ENCODE results near the gene LRRC75A.
"Not testable (repeated sequence)": the region's sequence is repeated elsewhere in the genome, so short reads cannot be mapped to it uniquely, and the experiment has no call there.

LRRC75A gene

DNA sequence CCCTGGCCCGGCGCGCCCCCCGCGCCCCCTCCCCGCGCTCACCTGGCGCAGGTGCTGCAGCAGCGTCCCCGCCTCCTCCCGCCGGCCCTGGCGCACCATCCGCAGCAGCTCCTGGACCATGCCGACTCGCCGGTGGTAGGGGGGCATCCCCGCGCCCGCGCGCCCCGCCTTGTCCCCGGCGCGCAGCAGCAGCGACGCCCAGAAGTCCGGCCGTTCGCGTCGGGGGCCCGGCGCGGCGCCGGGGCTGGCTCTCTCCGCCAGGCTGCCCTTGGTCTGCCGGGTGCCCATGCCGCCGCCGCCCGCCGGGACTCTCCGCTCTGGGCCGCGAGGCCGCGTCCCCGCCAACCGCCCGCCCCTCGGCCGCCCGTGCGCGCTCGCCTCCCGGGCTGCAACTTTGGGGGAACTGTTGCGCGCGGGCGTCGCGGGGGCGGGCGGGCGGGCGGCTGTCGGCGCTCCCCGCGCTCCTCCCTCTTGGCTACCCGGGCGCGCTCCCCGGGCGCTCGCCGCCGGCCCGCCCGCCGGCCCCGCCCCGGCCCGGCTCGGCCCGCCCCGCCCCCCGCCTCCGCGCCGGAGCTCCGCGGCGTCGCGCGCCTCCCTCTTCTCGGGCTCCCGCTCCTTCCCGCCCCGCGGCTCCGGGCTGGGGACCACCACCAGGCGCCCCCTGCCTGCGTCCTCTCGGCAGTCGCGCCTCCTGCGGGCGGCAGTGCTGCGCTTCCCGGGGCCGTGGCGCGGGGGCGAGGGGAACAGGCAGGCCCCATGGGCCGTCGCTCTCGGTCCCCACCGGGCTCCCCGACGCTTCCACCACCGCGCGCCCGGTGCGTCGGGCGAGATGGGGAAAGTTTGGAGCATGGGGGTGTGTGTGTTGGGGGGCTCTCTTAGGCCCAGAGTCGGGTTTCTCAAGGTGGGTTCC, at the start of gene LRRC75A:
Gene LRRC75A (minus strand): TSS at position 491 of the 910 bp plus-strand sequence. CDS start 203 bp downstream, at position 288.
- DNase-seq, result peak; percentile 20

DNA sequence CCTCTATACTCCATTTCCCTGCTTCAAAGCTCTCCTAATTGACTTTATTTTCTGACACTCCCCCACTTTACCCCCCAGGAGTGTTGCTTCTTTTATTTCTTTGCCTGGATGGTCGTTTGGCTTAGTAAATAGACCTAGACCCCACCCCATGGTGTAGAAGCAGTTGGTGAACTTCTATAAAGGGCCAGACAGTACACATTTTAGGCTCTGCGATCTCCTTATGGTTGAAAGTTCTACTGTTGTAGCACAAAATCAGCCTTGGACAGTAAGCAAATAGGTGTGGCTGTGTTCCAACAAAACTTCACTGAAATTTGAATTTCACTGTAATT, 45.1 kb upstream of the LRRC75A start:
- no peak for DNase-seq

DNA sequence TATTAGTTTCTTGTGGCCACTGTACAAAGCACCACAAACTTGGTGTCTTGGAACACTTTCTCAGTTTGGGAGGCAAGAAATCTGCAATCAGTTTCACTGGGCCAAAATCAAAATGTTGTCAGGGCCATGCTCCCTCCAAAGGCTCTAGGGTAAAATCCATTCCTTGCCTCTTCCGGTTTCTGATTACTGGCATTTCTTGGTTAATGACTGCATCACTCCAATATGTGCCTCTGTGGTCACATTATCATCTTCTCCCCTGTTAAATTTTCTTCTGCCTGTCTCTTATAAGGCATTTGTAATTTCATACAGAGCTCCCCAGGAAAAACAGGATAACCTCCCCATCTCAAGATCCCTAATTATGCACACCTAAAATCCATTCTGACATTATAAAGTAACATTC, 42.2 kb upstream of the LRRC75A start:
- no peak for DNase-seq

DNA sequence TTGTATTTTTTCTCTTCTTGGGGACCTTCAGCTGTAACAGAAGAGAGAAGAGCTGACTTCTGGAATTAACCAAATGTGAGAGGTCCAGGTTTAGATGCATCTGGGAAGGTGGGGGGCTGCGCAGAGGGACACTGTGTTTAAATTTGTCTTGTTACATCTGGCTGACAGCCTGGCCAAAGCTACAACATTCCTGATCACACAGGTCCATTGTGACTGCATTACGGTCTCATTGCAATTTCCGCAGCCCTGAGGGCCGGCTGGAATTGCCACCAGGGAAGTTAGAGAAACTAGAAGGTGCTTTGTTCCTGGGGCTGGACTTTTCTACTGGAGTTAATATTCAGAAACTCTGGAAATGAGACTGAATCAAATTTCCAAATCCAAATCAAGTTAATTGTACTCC, 37.9 kb upstream of the LRRC75A start:
- DNase-seq, result no peak

DNA sequence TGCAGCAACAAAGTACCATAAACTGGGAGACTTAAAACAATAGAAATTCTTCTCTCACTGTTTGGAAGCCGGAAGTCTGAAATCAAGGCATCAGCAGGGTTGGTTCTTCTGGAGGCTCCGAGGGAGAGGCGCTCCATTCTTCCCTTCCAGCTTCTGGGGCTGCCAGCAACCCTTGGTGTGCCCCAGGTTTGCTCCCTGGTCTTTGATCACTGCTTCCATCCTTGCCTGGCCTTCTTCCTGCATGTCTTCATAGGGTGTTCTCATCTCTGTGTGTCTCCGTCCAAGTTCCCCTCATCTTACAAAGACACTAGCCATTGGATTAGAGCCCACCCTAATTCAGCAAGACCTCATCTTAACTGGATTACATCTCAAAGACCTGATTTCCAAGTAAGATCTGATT, 35.3 kb upstream of the LRRC75A start:
- no peak for DNase-seq

- DNase-seq, result not testable (repeated sequence)
Observed at GRCh38 chr17:16525556-16525955, 33.6 kb upstream of the LRRC75A start.

GRCh38 chr17:16521070-16521727, 29.2 kb upstream of the LRRC75A start:
- peak; percentile 85 for DNase-seq

DNA sequence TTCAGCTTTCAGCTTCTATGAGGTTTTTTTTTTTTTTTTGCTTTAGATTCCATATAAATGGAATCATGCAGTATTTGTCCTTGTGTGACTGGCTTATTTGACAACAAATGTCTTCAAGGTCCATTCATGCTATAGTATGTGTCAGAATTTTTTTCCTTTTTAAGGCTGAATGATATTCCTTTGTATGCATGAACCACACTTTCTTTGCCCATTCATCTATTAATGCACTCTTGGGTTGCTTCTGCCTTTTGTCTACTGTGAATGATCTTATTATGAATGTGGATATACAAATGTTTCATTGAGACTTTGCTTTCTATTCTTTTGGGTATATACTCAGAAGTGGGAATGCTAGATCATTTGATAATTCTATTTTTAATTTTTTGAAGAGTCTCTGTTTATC, 27.0 kb upstream of the LRRC75A start:
- no peak for DNase-seq

DNA sequence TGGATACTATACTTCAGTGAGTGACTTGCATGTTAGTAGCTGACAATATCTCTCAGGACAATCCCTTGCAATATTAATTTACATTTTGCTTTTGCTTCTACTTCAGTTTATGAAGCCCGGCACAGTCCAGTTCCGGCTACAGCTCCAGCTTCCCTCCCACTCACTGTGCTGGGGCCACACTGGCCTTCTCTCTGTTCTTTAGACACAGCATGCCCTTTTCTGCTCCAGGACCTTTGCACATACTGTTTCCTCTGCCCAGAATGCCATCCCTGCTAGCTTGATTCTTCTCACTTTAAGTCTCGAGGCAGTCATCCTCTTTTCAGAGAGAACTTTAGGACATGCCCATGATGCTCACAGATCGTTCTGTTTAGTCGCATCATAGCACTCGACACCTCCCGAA, 25.5 kb upstream of the LRRC75A start:
- DNase-seq, result no peak

DNA sequence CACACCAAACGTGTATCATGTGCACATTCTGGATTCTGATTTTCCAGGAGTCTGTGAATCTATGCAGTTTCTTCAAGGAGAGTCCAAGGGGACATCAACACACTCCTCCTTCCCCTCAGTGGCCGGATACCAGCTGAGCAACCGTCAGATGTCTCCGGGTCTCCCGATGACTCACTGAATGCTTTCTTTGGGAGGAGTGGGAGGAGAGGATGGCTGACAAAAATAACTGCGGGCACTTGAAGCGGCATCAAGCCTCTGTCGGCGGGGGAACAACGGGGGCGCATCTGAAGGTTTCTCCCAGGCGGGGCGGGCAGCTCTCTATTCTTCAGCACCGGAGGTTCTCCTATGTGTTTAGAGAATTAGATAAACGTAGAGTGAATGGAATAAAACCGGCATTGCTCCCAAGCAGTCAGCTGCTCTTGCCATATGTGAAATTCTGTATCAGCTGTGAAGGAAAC, 24.6 kb upstream of the LRRC75A start:
- DNase-seq, result peak; percentile 68

- DNase-seq, result no peak
Observed at GRCh38 chr17:16515933-16516332, 23.9 kb upstream of the LRRC75A start.

GRCh38 chr17:16513873-16514272, 21.9 kb upstream of the LRRC75A start:
- no peak for DNase-seq

DNA sequence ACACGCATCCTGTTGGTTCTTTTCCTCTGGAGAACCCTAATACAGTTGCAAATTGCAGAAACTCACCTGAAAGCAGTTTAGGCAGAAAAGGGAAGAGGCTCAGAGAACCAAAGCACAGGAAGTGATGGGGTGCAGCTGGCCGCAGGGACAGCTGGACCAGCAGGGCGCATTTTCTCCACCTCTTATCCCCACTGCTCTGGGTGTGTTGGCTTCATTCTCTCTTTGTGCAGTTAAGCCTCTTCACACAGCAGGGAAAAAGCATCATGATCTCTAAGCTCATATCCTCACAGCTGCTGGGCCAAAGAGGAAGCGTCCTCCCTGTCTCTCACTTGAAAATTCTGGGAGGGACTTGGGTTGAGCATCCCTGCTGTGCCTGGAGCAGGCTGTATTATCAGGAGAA, 20.0 kb upstream of the LRRC75A start:
- DNase-seq, result no peak

- no peak for DNase-seq
Observed at GRCh38 chr17:16511593-16511992, 19.6 kb upstream of the LRRC75A start.

GRCh38 chr17:16507918-16508533, 16.0 kb upstream of the LRRC75A start:
- no peak for DNase-seq

DNA sequence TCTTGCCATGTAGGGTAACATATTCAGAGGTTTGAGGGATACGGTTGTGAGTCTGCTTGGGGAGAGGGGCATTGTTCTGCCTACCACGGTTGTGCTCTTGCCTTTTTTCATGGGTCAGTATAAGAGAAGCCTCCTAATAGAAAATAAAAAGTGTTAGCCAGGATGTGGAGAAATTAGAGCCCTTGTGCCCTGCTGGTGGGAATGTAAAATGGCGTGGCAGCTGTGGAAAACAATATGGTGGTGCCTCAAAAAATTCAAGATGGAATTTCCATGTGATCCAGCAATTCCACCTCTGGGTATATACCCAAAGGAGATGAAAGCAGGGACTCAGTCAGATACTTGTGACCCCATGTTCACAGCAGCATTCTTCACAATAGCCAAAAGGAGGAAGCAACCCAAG, 14.2 kb upstream of the LRRC75A start:
- DNase-seq, result no peak

DNA sequence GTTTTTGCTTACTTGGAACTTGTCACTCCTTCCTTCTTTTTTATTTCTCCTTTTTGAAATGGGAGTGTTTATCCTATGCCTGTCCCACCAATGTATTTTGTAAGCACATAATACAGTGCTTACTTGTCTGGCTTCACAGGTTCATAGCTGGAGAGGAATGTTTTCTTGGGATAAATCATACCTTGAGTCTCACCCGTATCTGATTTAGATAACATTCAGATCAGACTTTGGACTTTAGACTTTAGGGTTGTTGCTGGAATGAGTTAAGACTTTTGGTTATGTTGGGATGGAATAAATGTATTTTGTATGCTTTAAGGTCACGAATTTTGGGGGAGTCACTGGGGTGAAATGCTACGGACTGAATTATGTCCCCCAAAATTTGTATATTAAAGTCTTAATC, 13.0 kb upstream of the LRRC75A start:
- no peak for DNase-seq

DNA sequence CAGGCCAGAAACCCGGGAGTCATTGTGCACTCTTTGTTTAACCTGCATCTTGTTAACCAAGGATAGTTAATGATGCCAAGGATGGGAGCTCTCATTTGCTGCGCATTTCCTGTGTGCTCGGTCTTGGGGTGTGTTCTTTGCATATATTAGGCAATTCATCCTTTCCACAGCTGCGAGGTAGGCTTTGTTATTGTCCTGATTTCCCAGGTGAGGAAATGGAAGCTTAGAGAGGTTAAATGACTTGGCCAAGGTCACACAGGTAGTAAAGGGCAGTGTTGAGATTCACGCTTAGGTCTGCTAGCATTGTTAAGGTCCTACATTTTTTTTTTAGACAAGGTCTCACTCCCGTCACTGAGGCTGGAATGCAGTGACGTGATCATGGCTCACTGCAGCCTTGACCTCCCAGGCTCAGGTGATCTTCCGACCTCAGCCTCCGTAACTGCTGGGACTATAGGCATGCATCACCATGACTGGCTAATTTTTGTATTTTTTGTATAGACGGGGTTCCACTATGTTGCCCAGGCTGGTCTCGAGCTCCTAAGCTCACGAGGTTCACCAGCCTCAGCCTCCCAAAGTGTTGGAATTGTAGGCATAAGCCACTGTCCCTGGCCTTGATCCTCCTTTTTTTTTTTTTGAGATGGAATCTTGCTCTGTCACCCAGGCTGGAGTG, 5.0 kb upstream of the LRRC75A start:
- DNase-seq, result no peak

DNA sequence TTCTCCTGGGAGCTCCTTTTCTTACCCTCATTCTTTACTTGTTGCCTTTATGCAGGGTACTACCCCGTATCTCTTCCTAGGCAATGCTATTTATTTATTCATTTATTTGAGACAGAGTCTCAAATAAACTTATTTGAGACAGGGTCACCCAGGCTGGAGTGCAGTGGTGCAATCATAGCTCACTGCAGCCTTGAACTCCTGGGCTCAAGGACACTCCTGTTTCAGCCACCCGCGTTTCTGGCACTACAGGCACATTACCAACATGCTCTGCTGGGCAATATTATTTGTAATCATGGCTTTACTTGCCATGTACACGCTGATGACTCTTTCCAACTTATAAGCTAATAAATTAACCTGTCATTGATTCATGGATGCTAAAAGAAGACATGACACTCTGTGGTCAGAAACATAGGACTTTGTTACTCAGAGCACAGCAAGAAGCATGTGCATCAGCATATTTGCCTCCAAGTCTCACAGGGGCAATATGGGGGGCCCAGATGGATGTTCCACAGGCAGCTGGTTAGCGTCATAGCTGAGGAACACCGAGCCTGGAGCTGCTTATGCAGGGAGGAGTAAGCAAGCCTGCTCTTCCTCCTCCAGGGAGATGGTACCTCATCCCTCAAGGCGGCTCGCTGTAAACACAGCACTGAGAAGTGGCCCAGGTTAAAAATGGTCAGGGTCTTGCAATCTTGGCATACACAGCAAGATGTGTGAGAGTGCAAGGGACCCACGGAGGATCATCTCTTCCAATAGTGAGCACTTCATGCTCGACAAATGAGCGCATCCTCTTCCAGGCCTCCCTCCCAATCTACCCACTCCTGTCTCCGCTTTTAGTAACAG, 4.2 kb upstream of the LRRC75A start:
- DNase-seq, result no peak

GRCh38 chr17:16495561-16495960, 3.6 kb upstream of the LRRC75A start:
- no peak for DNase-seq

DNA sequence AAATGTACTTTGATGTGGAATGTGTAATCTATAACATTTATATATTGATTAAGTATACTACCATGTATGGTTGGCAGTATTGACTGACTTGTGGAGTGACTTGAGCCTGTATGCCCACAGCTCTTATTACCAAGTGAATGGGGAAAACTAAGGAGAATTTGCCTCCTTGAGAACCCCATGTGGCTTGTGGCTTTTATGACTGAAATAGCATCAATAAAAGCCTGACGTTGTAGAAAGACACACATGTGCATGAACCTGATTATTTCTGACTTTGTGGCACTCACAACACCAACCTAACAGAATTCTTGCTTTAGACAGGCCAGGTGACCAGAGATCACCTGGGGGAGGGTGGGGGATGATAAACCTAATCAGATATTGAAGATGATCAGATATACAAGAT, 2.1 kb upstream of the LRRC75A start:
- no peak for DNase-seq

- DNase-seq, result no peak
Observed at GRCh38 chr17:16493531-16494046, 1.6 kb upstream of the LRRC75A start.

Data from fibroblast of skin of right quadriceps (primary cell).